CD14-positive monocyte (primary cell): Measurements from ENCODE around the gene SYT8. TPM values are rescaled to one million over a fixed set of nuclear protein-coding genes. Genes with fewer than 3 reads are reported as not detected.

ENCODE experiments used
- DNase-seq, 3 donors: peaks; one replicate each; pipeline ENCODE4 v3.0.0-alpha.2; 2011 to 2022
- H2AFZ ChIP-seq: 2 replicates; pipeline ENCODE4 v1.6.0; 2012; ENCODE audit warnings: mild to moderate bottlenecking, low read depth, low read length, inconsistent platforms; ENCODE audit not compliant: insufficient read depth, poor library complexity, severe bottlenecking
- H3K27ac ChIP-seq, 2 donors: 1 replicate in 1 of 2; 2 replicates in 1 of 2; pipeline ENCODE4 v1.5.1; 2012 to 2013; ENCODE audit warnings: low read length in 2 of 2, control low read depth in 1 of 2, inconsistent platforms in 1 of 2, low read depth in 1 of 2, mild to moderate bottlenecking in 1 of 2
- H3K27me3 ChIP-seq, 2 donors: one replicate each; pipeline versions ENCODE4 v1.6.0 to v1.6.1; 2011 to 2013; ENCODE audit warnings: low read length in 2 of 2; ENCODE audit not compliant: control insufficient read depth in 2 of 2, insufficient read depth in 2 of 2
- H3K36me3 ChIP-seq, 2 donors: replicated peaks in 1 of 2; 1 replicate in 1 of 2; 2 replicates in 1 of 2; pipeline versions ENCODE4 v1.5.1 to v1.6.1; 2012 to 2013; ENCODE audit warnings: low read length in 2 of 2, control low read depth in 1 of 2, inconsistent platforms in 1 of 2, mild to moderate bottlenecking in 1 of 2; ENCODE audit not compliant: insufficient read depth in 2 of 2, control insufficient read depth in 1 of 2
- H3K4me1 ChIP-seq, 2 donors: 1 replicate in 1 of 2; 2 replicates in 1 of 2; pipeline versions ENCODE4 v1.5.1 to v1.6.1; 2012 to 2013; ENCODE audit warnings: low read length in 2 of 2, control low read depth in 1 of 2, inconsistent platforms in 1 of 2, mild to moderate bottlenecking in 1 of 2, moderate library complexity in 1 of 2; ENCODE audit not compliant: insufficient read depth in 2 of 2, control insufficient read depth in 1 of 2
- H3K4me2 ChIP-seq: replicated peaks from 2 replicates; pipeline ENCODE3; 2012; ENCODE audit warnings: low read length, moderate library complexity, mild to moderate bottlenecking; ENCODE audit not compliant: poor library complexity, severe bottlenecking; ENCODE audit errors: extremely low read depth
- H3K4me3 ChIP-seq, 3 experiments: fragments of 200-600 bp in 1 of 3; sonication (generic) in 1 of 3; replicated peaks in 1 of 3; 1 replicate in 2 of 3; 2 replicates in 1 of 3; pipeline ENCODE4 v1.5.1; 2011 to 2013; ENCODE audit warnings: low read length in 3 of 3, mild to moderate bottlenecking in 3 of 3, control low read depth in 2 of 3, low read depth in 2 of 3, inconsistent platforms in 1 of 3, moderate library complexity in 1 of 3
- H3K79me2 ChIP-seq: 2 replicates; pipeline ENCODE4 v1.6.0; 2012; ENCODE audit warnings: mild to moderate bottlenecking, control low read depth, inconsistent platforms, low read length, moderate library complexity; ENCODE audit not compliant: insufficient read depth
- H3K9ac ChIP-seq: 2 replicates; pipeline ENCODE4 v1.6.0; 2017; ENCODE audit warnings: low read length, mild to moderate bottlenecking; ENCODE audit not compliant: insufficient read depth, poor library complexity, severe bottlenecking
- H3K9me3 ChIP-seq, 2 donors: replicated peaks in 1 of 2; 1 replicate in 1 of 2; 2 replicates in 1 of 2; pipeline versions ENCODE4 v1.5.1 to v1.6.1; 2012 to 2013; ENCODE audit warnings: low read length in 2 of 2, control low read depth in 1 of 2; ENCODE audit not compliant: control insufficient read depth in 1 of 2, insufficient read depth in 1 of 2
- H4K20me1 ChIP-seq: 2 replicates; pipeline ENCODE4 v1.6.0; 2012; ENCODE audit warnings: mild to moderate bottlenecking, low read length, control low read depth, moderate library complexity; ENCODE audit not compliant: insufficient read depth
- H3K27ac Mint-ChIP-seq, 7 donors: one replicate each; pipeline ENCODE4 v1.8.0; 2020; ENCODE audit warnings: mild to moderate bottlenecking in 7 of 7, mixed read lengths in 7 of 7, moderate library complexity in 6 of 7, inconsistent platforms in 2 of 7
- H3K27me3 Mint-ChIP-seq, 3 donors: one replicate each; pipeline ENCODE4 v1.8.0; 2021 to 2022; ENCODE audit warnings: low read depth in 3 of 3, mild to moderate bottlenecking in 3 of 3, mixed read lengths in 3 of 3, moderate library complexity in 3 of 3, inconsistent platforms in 1 of 3
- H3K36me3 Mint-ChIP-seq, 2 donors: one replicate each; pipeline ENCODE4 v1.8.0; 2020; ENCODE audit warnings: mixed read lengths in 2 of 2, inconsistent platforms in 1 of 2, mild to moderate bottlenecking in 1 of 2
- H3K4me1 Mint-ChIP-seq: one replicate; pipeline ENCODE4 v1.8.0; 2020; ENCODE audit warnings: mild to moderate bottlenecking, mixed read lengths
- H3K4me3 Mint-ChIP-seq, 2 donors: one replicate each; pipeline ENCODE4 v1.8.0; 2020; ENCODE audit warnings: mild to moderate bottlenecking in 2 of 2, mixed read lengths in 2 of 2, moderate library complexity in 1 of 2
- H3K9me3 Mint-ChIP-seq, 7 donors: one replicate each; pipeline ENCODE4 v1.8.0; 2020 to 2022; ENCODE audit warnings: mixed read lengths in 7 of 7, mild to moderate bottlenecking in 6 of 7, moderate library complexity in 6 of 7, inconsistent platforms in 2 of 7
- whole genome bisulfite sequencing: methylation state at CpG from one replicate; pipeline ENCODE4 v1.1.5; 2013; ENCODE audit warnings: missing lambda C conversion rate; ENCODE audit not compliant: insufficient coverage; 5-methylcytosine and 5-hydroxymethylcytosine counted together
- intact Hi-C, 2 donors: fragments of 100-400 bp; cut with micrococcal nuclease; formaldehyde crosslinking; loops; one replicate each; pipeline versions ENCODE4 v1.15.0 to v1.15.1; 2023
- polyA plus RNA-seq, 3 donors: library from polyadenylated mRNA; depleted of rRNA in 1 of 3; unstranded in 2 of 3; stranded (reverse) in 1 of 3; fragments of 300-500 nt in 2 of 3; fragments of >200 nt in 1 of 3; fragmentation: Illumina TruSeq in 2 of 3; gene quantifications; 1 replicate in 2 of 3; 2 replicates in 1 of 3; pipeline ENCODE4 v1.2.3, GENCODE V29; 2012 to 2021
- TF ChIP-seq, protein P1 (sequence below): fragments of 200-600 bp; IDR thresholded peaks from one replicate; pipeline ENCODE4 v1.8.0; 2022; ENCODE audit warnings: antibody characterized with exemption, mild to moderate bottlenecking

Gene SYT8
- polyA plus RNA-seq, 3 donors = not detected

DNA sequence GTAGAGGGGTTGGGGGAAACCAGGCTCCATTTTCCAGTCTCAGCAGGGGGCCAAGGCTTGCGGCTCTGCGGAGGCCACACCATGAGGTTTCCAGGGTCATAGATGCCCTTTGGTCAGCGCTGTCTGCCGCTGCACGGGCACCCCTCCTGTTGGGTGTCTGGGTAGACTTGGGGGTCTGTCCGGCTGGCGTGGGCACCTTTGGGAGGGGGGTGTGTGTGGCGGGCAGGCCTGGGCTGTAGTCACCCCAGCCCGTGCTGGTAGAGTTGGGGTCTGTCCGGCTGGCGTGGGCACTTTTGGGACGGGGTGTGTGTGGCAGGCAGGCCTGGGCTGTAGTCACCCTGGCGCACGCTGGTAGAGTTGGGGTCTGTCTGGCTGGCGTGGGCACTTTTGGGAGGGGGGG, 36.7 kb downstream of the SYT8 start:
- H3K9me3 Mint-ChIP-seq = peaks cover 0 to 2% (median 0%) of the 10 kb centered on the region in 7 donors
- peaks cover 52% of the 10 kb centered on the region for H3K4me1 Mint-ChIP-seq
- Histone ChIP-seq H4K20me1 (peaks cover 98% of the 10 kb centered on the region), H3K4me2 (no peak overlapping the region), H3K36me3 (peaks cover 25 to 51% of the 10 kb centered on the region in 2 donors), H3K4me3 (no peak overlapping the region), H3K27ac (no peak overlapping the region), H3K79me2 (peaks cover 88% of the 10 kb centered on the region), H2AFZ (no peak overlapping the region), H3K27me3 (no peaks in the 10 kb centered on the region), H3K9ac (no peak overlapping the region), H3K9me3 (no peaks in the 10 kb centered on the region), H3K4me1 (peaks cover 7 to 45% of the 10 kb centered on the region in 2 donors)
- H3K27me3 Mint-ChIP-seq = peaks cover 0 to 9% (median 4%) of the 10 kb centered on the region in 3 donors
- H3K36me3 Mint-ChIP-seq = peaks cover 44 to 63% of the 10 kb centered on the region in 2 donors
- WGBS = 96% methylated on average over 15 of the region's 15 CpGs
- no peak overlapping the region for H3K27ac Mint-ChIP-seq
- no peak for DNase-seq
- intact Hi-C loops = no loop called here
- TF ChIP-seq, protein P1, sequence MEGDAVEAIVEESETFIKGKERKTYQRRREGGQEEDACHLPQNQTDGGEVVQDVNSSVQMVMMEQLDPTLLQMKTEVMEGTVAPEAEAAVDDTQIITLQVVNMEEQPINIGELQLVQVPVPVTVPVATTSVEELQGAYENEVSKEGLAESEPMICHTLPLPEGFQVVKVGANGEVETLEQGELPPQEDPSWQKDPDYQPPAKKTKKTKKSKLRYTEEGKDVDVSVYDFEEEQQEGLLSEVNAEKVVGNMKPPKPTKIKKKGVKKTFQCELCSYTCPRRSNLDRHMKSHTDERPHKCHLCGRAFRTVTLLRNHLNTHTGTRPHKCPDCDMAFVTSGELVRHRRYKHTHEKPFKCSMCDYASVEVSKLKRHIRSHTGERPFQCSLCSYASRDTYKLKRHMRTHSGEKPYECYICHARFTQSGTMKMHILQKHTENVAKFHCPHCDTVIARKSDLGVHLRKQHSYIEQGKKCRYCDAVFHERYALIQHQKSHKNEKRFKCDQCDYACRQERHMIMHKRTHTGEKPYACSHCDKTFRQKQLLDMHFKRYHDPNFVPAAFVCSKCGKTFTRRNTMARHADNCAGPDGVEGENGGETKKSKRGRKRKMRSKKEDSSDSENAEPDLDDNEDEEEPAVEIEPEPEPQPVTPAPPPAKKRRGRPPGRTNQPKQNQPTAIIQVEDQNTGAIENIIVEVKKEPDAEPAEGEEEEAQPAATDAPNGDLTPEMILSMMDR = no peak
- H3K4me3 Mint-ChIP-seq = no peak overlapping the region

DNA sequence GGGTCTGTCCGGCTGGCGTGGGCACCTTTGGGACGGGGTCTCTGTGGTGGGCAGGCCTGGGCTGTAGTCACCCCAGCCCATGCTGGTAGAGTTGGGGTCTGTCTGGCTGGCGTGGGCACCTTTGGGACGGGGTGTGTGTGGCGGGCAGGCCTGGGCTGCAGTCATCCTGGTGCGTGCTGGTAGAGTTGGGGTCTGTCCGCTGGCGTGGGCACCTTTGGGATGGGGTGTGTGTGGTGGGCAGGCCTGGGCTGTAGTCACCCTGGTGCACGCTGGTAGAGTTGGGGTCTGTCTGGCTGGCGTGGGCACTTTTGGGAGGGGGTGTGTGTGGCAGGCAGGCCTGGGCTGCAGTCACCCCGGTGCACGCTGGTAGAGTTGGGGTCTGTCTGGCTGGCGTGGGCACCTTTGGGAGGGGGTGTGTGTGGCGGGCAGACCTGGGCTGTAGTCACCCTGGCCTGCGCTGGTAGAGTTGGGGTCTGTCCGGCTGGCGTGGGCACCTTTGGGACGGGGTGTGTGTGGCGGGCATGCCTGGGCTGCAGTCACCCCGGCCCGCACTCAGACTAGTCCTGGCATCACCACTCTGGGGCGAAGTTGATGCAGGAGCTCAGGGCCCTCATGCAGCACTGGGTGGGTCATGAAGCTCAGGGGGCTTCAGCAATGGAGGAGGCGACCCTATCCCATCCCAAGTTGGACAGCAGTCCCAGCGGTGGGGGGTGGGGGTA, 37.6 kb downstream of the SYT8 start:
- peaks cover 60% of the 10 kb centered on the region for H3K4me1 Mint-ChIP-seq
- TF ChIP-seq, protein P1 = no peak

More for the DNA sequence above, 37.6 kb downstream of the SYT8 start:
- WGBS = 95% methylated on average over 18 of the region's 25 CpGs
- H3K27me3 ChIP-seq = no peaks in the 10 kb centered on the region
- Mint-ChIP-seq H3K9me3 (peaks cover 0 to 2% (median 0%) of the 10 kb centered on the region in 7 donors), H3K36me3 (peaks cover 39 to 57% of the 10 kb centered on the region in 2 donors), H3K27me3 (peaks cover 0 to 11% (median 4%) of the 10 kb centered on the region in 3 donors), H3K4me3 (no peak overlapping the region), H3K27ac (peak overlapping the region in 2 of 7 donors; percentile 13 to 79)
- H3K27ac ChIP-seq = no peak overlapping the region
- H3K4me3 ChIP-seq = no peak overlapping the region
- intact Hi-C loops = loop anchor here in 1 of 2 donors (2.0 kb wide), 1 partner anchor 16 kb away; no protein-coding TSS in a partner anchor
- H4K20me1 ChIP-seq = peaks cover 98% of the 10 kb centered on the region
- no peak overlapping the region for H2AFZ ChIP-seq
- peaks cover 20 to 43% of the 10 kb centered on the region in 2 donors for H3K36me3 ChIP-seq
- no peak overlapping the region for H3K9ac ChIP-seq
- H3K9me3 ChIP-seq = no peaks in the 10 kb centered on the region
- no peak overlapping the region for H3K4me2 ChIP-seq
- no peak for DNase-seq
- H3K4me1 ChIP-seq = peaks cover 10 to 54% of the 10 kb centered on the region in 2 donors
- H3K79me2 ChIP-seq = peaks cover 85% of the 10 kb centered on the region
